Left renal pelvis (tissue), 4 donors: ENCODE measurements around the gene DIPK1A. TPM values are rescaled to one million over a fixed set of nuclear protein-coding genes. Genes with fewer than 3 reads are reported as not detected.
A peak's percentile ranks its signal among the peaks of the same experiment; 100 is the strongest.

Source experiments
- DNase-seq, 4 donors: peaks; one replicate each; pipeline ENCODE4 v3.0.0-alpha.2; 2013; ENCODE audit warnings: low read depth in 4 of 4, low spot score in 3 of 4
- polyA plus RNA-seq, 4 donors: library from polyadenylated mRNA; unstranded; fragments of 120-200 nt; gene quantifications; one replicate each; pipeline ENCODE4 v1.2.1, GENCODE V29; 2013; ENCODE audit not compliant: insufficient read length in 4 of 4

Gene DIPK1A
- polyA plus RNA-seq, 4 donors: 8.9 to 11.1 (median 9.4) TPM

DNA sequence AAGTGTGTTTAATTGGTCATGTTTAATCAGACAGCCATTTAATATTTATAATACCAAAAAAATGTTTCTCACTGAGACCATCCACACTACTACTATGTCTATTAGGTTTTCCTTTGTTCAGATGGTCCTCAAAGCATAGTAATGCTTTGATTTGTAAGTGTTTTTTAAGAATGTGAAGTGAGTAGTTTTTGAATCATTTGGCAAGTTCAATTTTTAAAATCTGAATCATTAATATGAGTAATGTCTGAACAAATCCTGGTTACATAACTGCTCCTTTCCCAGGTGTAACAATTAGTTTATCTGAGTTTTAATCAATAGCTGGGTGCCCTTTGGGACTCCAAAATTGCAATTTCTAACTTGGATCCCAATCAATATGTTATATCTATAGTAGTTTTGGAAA is 152.9 kb downstream of the DIPK1A start:
- no peak for DNase-seq

DNA sequence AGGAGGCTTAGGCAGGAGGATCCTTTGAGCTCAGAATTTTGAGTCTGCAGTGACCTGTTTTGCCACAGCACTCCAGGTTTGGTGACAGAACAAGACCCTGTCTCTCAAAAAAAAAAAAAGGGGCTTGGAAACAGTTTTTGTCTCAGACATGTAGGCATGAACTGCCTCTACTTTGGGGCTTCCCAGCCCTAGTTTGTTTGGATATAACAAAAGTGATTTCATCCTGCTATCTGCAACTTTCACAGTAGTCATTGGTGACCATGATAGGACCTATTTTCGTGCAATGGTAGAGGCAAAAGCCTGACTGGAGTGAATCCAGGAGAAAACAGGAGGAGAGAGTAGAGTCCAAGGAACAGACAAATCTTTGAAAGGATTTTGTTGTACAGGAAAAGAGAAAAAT is 156.0 kb downstream of the DIPK1A start:
- DNase-seq: no peak

DNA sequence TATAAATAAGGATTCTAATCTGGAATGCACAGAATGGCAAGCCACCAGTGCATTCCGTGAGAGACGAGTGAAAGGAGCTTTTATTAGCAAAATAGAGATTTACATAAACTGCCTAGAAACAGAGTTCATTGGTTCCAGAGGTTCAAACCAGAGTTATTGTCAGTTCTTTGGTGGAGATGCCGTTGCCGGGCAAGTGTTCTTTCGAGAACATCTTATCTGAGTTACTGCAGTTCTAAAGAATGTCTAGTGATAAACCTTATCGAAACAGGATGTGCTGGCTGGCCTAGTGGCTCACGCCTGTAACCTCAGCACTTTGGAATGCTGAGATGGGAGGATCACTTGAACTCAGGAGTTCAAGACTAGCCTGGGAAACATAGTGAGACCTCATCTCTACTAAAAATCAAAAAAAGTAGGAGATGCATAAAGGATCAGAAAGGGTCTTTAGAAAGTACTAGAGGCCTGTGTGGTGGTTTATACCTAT is 156.5 kb downstream of the DIPK1A start:
- DNase-seq: peak in 3 of 4 donors; percentile 3 to 18 (median 11)

DNA sequence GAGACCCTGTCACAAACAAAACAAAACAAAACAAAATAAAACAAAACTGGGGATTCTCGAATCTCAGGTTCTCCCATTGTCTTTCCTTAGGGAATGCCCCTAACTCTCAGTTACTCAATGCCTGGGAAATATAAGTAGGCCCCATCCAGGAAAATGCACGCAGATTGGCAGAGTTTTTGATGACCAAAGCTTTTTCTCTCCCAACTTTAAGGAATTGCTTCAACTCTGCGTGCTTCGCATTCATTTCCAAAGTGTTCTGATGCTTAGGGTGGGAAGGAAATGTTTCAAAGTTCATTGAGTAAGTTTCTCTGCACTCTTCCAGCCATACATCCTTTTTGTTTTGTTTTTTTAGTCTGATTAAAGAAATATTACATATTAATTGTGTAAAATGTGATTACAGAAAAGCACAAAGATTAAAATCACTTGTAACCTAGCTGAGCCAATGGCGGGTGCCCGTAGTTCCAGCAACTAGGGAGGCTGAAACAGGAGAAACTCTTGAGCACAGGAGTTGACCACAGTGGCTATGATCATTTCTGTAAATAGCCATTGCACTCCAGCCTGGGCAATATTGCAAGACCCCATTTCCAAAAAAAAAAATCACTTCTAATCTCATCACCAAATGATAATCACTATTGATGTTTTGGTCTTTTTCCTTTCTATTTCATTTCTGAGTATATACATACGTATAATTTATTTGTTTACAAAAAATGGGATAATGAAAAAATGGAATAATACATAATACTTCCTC is 157.9 kb downstream of the DIPK1A start:
- DNase-seq: no peak

DNA sequence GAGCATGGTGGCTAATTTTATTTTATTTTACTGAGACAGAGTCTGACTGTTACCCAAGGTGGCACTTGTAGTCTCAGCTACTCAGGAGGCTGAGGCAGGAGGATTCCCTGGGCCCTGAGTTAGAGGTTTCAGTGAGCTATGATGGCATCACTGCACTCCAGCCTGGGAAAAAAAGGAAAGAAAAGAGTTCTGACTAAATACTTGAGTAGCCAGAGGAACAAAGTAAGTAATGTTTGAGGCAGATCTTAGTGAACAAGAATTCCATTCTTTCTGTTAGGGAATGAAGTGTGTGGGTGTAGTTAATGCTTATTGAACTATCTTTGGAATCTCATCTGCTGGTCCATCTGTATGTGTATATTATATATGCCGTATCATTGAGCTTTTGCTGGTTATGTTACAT is 163.3 kb downstream of the DIPK1A start:
- no peak for DNase-seq

DNA sequence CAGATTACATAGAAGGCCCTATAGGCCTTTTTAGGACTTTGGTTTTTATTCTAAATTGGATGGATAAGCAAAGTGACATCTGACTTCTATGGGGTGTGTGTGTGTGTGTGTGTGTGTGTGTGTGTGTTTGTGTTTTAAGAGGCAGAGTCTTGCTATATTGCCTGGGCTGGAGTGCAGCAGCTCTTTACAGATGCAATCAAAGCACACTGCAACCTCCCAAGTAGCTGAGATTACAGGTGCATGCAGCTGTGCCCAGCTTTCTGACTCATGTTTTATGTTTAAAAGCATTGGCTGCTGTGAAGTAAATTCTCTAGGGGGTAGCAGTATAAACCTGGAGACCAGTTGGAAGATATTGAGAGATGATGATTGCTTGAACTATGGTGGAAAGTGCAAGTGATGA is 164.0 kb downstream of the DIPK1A start:
- DNase-seq: no peak

DNA sequence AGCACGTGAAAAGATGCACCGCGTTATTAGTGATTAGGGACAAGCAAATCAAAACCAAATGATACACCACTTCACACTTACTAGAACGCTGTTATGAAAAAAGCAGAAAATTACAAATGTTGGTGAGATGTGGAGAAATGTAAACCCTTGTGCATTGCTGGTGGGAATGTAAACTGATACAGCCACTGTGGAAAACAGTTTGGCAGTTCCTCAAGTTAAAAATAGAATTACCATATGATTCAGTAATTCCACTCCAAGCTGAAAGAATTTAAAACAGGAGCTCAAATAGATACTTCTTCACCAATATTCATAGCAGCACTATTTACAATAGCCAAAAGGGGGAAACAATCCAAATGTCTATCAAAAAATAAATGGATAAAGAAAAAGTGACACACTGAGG is 166.1 kb downstream of the DIPK1A start:
- no peak for DNase-seq

DNA sequence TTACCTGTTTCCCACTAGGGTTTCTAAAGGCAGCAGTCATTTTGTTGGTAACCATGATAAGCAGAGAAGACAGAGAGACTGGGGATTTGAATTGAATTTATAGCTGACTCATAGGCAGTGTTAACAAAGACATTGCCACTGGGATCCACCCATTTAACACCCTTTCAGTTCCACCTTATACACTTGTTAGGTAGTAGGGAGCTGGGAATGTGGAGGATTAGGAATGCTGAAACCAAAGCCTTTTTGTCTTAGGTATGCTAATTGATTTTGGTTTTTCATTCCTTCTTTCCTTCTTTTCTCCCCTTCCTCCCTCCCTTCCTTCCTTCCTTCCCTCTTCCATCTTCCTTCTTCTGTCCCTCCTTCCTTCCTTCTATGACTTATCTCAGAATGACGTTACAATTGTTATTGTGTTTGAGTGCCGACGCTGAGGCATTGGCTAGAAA is 168.9 kb downstream of the DIPK1A start:
- no peak for DNase-seq

Other genes starting within 250 kb of the DIPK1A start
- 10 to 100 TPM; 18.1 to 24.0 (median 21.5) TPM for gene EVI5, start 176.4 kb downstream of the DIPK1A start, polyA plus RNA-seq
- gene RPL5, start 129.4 kb downstream of the DIPK1A start, polyA plus RNA-seq: 1,000 to 10,000 TPM; 2,463 to 2,823 (median 2,665) TPM
- gene MTF2, start 117.8 kb upstream of the DIPK1A start, polyA plus RNA-seq: 10 to 100 TPM; 34.7 to 62.1 (median 47.7) TPM
- 100 to 1,000 TPM in 2 of 4 donors, 10 to 100 TPM in 2; 31.8 to 108 (median 100) TPM for gene TMED5, start 219.0 kb upstream of the DIPK1A start, polyA plus RNA-seq
- 10 to 100 TPM in 1 of 4 donors, 1 to 10 TPM in 3; 7.5 to 12.2 (median 9.7) TPM for gene CCDC18, start 219.3 kb upstream of the DIPK1A start, polyA plus RNA-seq